ENCODE data around the gene KLK3. TPM values are rescaled to one million over a fixed set of nuclear protein-coding genes. Genes with fewer than 3 reads are reported as not detected.
"Not testable (repeated sequence)": the region's sequence is repeated elsewhere in the genome, so short reads cannot be mapped to it uniquely, and the experiment has no call there.

KLK3 gene
- total and polyA plus RNA-seq, 2 of the 13 experiments (the other 11 are each of a cell fraction or from before 2014, with no cell fraction given): not detected

DNA sequence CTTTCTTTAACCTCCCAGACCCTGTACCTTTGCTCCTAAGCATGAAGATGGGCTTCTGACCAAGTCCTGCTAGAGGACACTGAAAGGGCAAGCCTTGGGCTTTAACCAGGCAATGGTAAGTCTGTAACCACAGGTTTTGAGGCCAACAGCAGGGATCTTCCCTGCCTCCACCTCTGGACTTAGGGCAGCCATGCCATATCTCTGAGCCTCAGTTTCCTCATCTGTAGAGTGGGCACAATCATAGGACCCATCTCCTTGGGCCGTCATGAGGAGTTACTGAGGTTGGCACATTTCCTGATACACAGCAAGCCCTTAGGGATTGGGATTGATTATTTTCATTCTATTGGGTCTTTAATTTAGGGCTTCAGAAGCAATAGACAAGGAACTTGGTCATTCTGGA is 45.9 kb upstream of the KLK3 start:
- ChIA-PET POLR2A (no interaction called here), CTCF (ENCODE audit: low intra/inter-chr PET ratio, low total read pairs) (no interaction called here)
- 0% methylated on average over 1 of the region's 1 CpG for WGBS (ENCODE audit: low lambda C conversion rate)
- H3K27ac ChIP-seq (ENCODE audit: extremely low read length, insufficient read depth, low read length): no peak overlapping the region
- no peak for TF ChIP-seq MED1 (CRISPR knock-in tag; IDR thresholded peaks at IDR 0.05)
- no peak for TF ChIP-seq U2AF1 (optimal IDR thresholded peaks at IDR 0.05; ENCODE audit: low read depth, low read length)
- peak; percentile 59 for TF ChIP-seq ZNF629 (CRISPR knock-in tag; conservative IDR thresholded peaks at IDR 0.05)
- TF ChIP-seq PHF5A (CRISPR knock-in tag; IDR thresholded peaks at IDR 0.05; ENCODE audit: low read depth, unreplicated experiment): no peak
- FAIRE-seq (no peak), DNase-seq (ENCODE audit: low spot score) (no peak), ATAC-seq (no peak)
- no peak overlapping the region for H2AFZ ChIP-seq (ENCODE audit: low read length)
- no peaks in the 10 kb centered on the region for H4K20me1 ChIP-seq (ENCODE audit: insufficient read depth, low read length)
- H3K79me2 ChIP-seq (ENCODE audit: insufficient read depth, low read length): peaks cover 5% of the 10 kb centered on the region
- H3K4me2 ChIP-seq (ENCODE audit: low read depth, low read length): no peak overlapping the region
- peaks cover 8% of the 10 kb centered on the region for H3K4me1 ChIP-seq (ENCODE audit: insufficient read depth, low read length)
- no peak overlapping the region for H3K4me3 ChIP-seq (replicated peaks in 1 of 3; ENCODE audit: insufficient read depth in 1 of 3, low read depth in 2 of 3, low read length in 3 of 3)
- no peaks in the 10 kb centered on the region for H3K36me3 ChIP-seq (replicated peaks in 1 of 2; ENCODE audit: control insufficient read depth in 1 of 2, insufficient read depth in 2 of 2, low read length in 2 of 2)
- BruUV-seq (replicated peaks): no TSS peak
- intact Hi-C loops (cut with micrococcal nuclease; ENCODE audit: unreplicated experiment) (no loop called here), in situ Hi-C loops (cut with HindIII; ENCODE audit: extremely low pct_ligation_motif_present, low pct_unique_long_range_greater_than_20kb) (no loop called here)
- H3K27me3 ChIP-seq (ENCODE audit: control insufficient read depth in 1 of 2, insufficient read depth in 2 of 2, low read length in 2 of 2): no peaks in the 10 kb centered on the region; a peak in 2 of 5 replicates
- no peaks in the 10 kb centered on the region for H3K9me3 ChIP-seq (ENCODE audit: low read length)
- H3K9ac ChIP-seq (ENCODE audit: insufficient read depth, low read depth, low read length): no peak overlapping the region

DNA sequence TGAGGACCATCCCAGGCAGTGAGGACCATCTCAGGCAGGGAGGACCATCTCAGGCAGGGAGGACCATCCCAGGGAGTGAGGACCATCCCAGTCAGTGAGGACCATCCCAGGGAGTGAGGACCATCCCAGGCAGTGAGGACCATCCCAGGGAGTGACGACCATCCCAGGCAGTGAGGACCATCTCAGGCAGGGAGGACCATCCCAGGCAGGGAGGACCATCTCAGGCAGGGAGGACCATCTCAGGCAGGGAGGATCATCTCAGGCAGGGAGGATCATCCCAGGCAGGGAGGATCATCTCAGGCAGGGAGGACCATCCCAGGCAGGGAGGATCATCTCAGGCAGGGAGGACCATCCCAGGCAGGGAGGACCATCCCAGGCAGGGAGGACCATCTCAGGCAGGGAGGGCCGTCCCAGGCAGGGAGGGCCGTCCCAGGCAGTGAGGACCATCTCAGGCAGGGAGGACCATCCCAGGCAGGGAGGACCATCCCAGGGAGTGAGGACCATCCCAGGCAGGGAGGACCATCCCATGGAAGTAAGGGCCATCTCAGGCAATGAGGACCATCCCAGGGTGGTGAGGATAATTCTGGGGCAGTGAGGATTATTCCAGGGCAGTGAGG is 43.0 kb upstream of the KLK3 start:
- H3K27ac ChIP-seq (ENCODE audit: extremely low read length, insufficient read depth, low read length); POLR2A ChIA-PET; H3K36me3 ChIP-seq (replicated peaks in 1 of 2; ENCODE audit: control insufficient read depth in 1 of 2, insufficient read depth in 2 of 2, low read length in 2 of 2); H3K4me2 ChIP-seq (ENCODE audit: low read depth, low read length); H2AFZ ChIP-seq (ENCODE audit: low read length); intact Hi-C loops (cut with micrococcal nuclease; ENCODE audit: unreplicated experiment); H4K20me1 ChIP-seq (ENCODE audit: insufficient read depth, low read length); BruUV-seq (replicated peaks); DNase-seq (ENCODE audit: low spot score); H3K4me3 ChIP-seq (replicated peaks in 1 of 3; ENCODE audit: insufficient read depth in 1 of 3, low read depth in 2 of 3, low read length in 3 of 3); H3K79me2 ChIP-seq (ENCODE audit: insufficient read depth, low read length); H3K4me1 ChIP-seq (ENCODE audit: insufficient read depth, low read length); H3K9ac ChIP-seq (ENCODE audit: insufficient read depth, low read depth, low read length); in situ Hi-C loops (cut with HindIII; ENCODE audit: extremely low pct_ligation_motif_present, low pct_unique_long_range_greater_than_20kb); H3K27me3 ChIP-seq (ENCODE audit: control insufficient read depth in 1 of 2, insufficient read depth in 2 of 2, low read length in 2 of 2); CTCF ChIA-PET (ENCODE audit: low intra/inter-chr PET ratio, low total read pairs); ATAC-seq; FAIRE-seq; H3K9me3 ChIP-seq (ENCODE audit: low read length): not testable (repeated sequence)
- 0% methylated on average over 1 of the region's 3 CpGs for WGBS (ENCODE audit: low lambda C conversion rate)
- TF ChIP-seq ZNF263 (CRISPR knock-in tag; IDR thresholded peaks at IDR 0.05): peak; percentile 85

All from HepG2 (cell line).